HCT116 (cell line): Measurements from ENCODE around the gene NCAPD3. TPM values are rescaled to one million over a fixed set of nuclear protein-coding genes. Genes with fewer than 3 reads are reported as not detected.

Experiments used
- ATAC-seq: fragments of 200-7000 bp; cut with Tn5 transposase; 2 replicates; pipeline ENCODE4 v1.9.1; 2020; ENCODE audit warnings: mild to moderate bottlenecking, moderate library complexity
- BruUV-seq: library from RNA; stranded (reverse); fragments of 400-500 nt; replicated peaks from 2 replicates; lab custom pipeline; 2021; lab: Mats Ljungman, UMichigan
- CTCF ChIA-PET: fragments of 300-600 bp; sonication (Branson Sonifier 250); formaldehyde crosslinking; loops from one replicate; lab custom pipeline; 2021; ENCODE audit warnings: antibody characterized with exemption; lab: Charles Lee
- POLR2A ChIA-PET: fragments of 300-600, 350-600 bp; sonication (Branson Sonifier 250); formaldehyde crosslinking; loops from one replicate; lab custom pipeline; 2021; ENCODE audit warnings: antibody characterized with exemption; lab: Charles Lee
- RAD21 ChIA-PET, 2 experiments: fragments of 300-600 bp; sonication (Branson Sonifier 250); formaldehyde crosslinking; loops; one replicate each; lab custom pipeline; 2023; ENCODE audit warnings: low total read pairs in 2 of 2; ENCODE audit not compliant: uncharacterized antibody in 2 of 2, unreplicated experiment in 2 of 2, low non-redundant PET in 1 of 2; lab: Charles Lee
- DNase-seq: peaks from one replicate; pipeline ENCODE4 v3.0.0-alpha.2; 2010; ENCODE audit warnings: low read depth, low spot score
- H2AFZ ChIP-seq: fragments of 200-600 bp; shearing (Covaris generic), sonication (generic); 2 replicates; pipeline ENCODE4 v1.6.1; 2017; ENCODE audit warnings: low read depth, mixed run types, mixed read lengths, antibody characterized with exemption, low read length; ENCODE audit not compliant: poor library complexity, severe bottlenecking
- H3K27ac ChIP-seq: 2 replicates; pipeline ENCODE4 v1.5.1; 2012; ENCODE audit warnings: low read depth, low read length
- H3K27me3 ChIP-seq: fragments of 200-600 bp; sonication (generic); 2 replicates; pipeline ENCODE4 v1.6.1; 2016; ENCODE audit warnings: mixed run types, low read length, mixed read lengths; ENCODE audit not compliant: insufficient read depth
- H3K36me3 ChIP-seq, 2 experiments: fragments of 200-500 bp in 1 of 2; fragments of 200-600 bp in 1 of 2; sonication (Bioruptor generic) in 1 of 2; sonication (generic) in 1 of 2; 2 replicates each; pipeline versions ENCODE4 v1.5.1 to v1.6.1; 2014 to 2016; ENCODE audit warnings: low read length in 2 of 2, inconsistent platforms in 1 of 2, mixed read lengths in 1 of 2, mixed run types in 1 of 2; ENCODE audit not compliant: insufficient read depth in 2 of 2, control insufficient read depth in 1 of 2
- H3K4me1 ChIP-seq, 2 experiments: fragments of 200-600 bp in 1 of 2; sonication (generic) in 1 of 2; 2 replicates each; pipeline versions ENCODE4 v1.5.1 to v1.6.1; 2012 to 2017; ENCODE audit warnings: low read length in 2 of 2, inconsistent platforms in 1 of 2, mild to moderate bottlenecking in 1 of 2, mixed read lengths in 1 of 2, mixed run types in 1 of 2, moderate library complexity in 1 of 2; ENCODE audit not compliant: insufficient read depth in 2 of 2, control insufficient read depth in 1 of 2
- H3K4me2 ChIP-seq: fragments of 200-600 bp; sonication (generic); 2 replicates; pipeline ENCODE4 v1.6.1; 2017; ENCODE audit warnings: mixed run types, low read length, mixed read lengths
- H3K4me3 ChIP-seq, 2 experiments: fragments of 200-600 bp in 1 of 2; sonication (generic) in 1 of 2; replicated peaks in 1 of 2; 2 replicates each; pipeline ENCODE4 v1.5.1; 2011 to 2016; ENCODE audit warnings: low read length in 2 of 2, control low read depth in 1 of 2, low read depth in 1 of 2, mild to moderate bottlenecking in 1 of 2, mixed read lengths in 1 of 2, mixed run types in 1 of 2
- H3K79me2 ChIP-seq: fragments of 200-600 bp; sonication (generic); 2 replicates; pipeline ENCODE4 v1.6.1; 2017; ENCODE audit warnings: mild to moderate bottlenecking, mixed run types, low read length, moderate library complexity, mixed read lengths; ENCODE audit not compliant: insufficient read depth
- H3K9ac ChIP-seq: fragments of 200-600 bp; sonication (generic); 2 replicates; pipeline ENCODE4 v1.6.1; 2016; ENCODE audit warnings: low read length, mixed read lengths
- H3K9me2 ChIP-seq: fragments of 200-600 bp; sonication (generic), shearing (Covaris generic); 2 replicates; pipeline ENCODE4 v1.6.1; 2017; ENCODE audit warnings: mixed run types, mild to moderate bottlenecking, moderate library complexity; ENCODE audit not compliant: insufficient read depth
- H3K9me3 ChIP-seq, 2 experiments: fragments of 200-500 bp in 1 of 2; fragments of 200-600 bp in 1 of 2; sonication (Bioruptor generic) in 1 of 2; sonication (generic) in 1 of 2; 2 replicates each; pipeline ENCODE4 v1.6.1; 2014 to 2017; ENCODE audit warnings: low read length in 2 of 2, mixed read lengths in 2 of 2, inconsistent platforms in 1 of 2, low read depth in 1 of 2, mild to moderate bottlenecking in 1 of 2, mixed run types in 1 of 2, moderate library complexity in 1 of 2; ENCODE audit not compliant: control insufficient read depth in 1 of 2, insufficient read depth in 1 of 2
- H4K20me1 ChIP-seq: fragments of 200-600 bp; sonication (generic), shearing (Covaris generic); 2 replicates; pipeline ENCODE4 v1.6.1; 2017; ENCODE audit warnings: mixed run types, mild to moderate bottlenecking, moderate library complexity; ENCODE audit not compliant: insufficient read depth
- CEBPB ChIP-seq: IDR thresholded peaks from 2 replicates; pipeline ENCODE4 v1.6.1; 2012; ENCODE audit warnings: low read depth
- EZH2 ChIP-seq: fragments of 200-600 bp; sonication (generic); IDR thresholded peaks from 2 replicates; pipeline ENCODE4 v1.6.1; 2017; ENCODE audit warnings: antibody characterized with exemption, mixed run types
- POLR2AphosphoS5 ChIP-seq: IDR thresholded peaks from 2 replicates; pipeline ENCODE4 v1.6.1; 2011; ENCODE audit warnings: mild to moderate bottlenecking, low read depth, low read length, moderate library complexity
- SIN3A ChIP-seq: IDR thresholded peaks from 2 replicates; pipeline ENCODE4 v1.6.1; 2012; ENCODE audit warnings: low read depth
- SP1 ChIP-seq: IDR thresholded peaks from 2 replicates; pipeline ENCODE4 v1.6.1; 2012; ENCODE audit warnings: low read depth
- YY1 ChIP-seq: IDR thresholded peaks from 2 replicates; pipeline ENCODE4 v1.6.1; 2011; ENCODE audit warnings: low read length, low read depth, moderate library complexity, mild to moderate bottlenecking; ENCODE audit not compliant: insufficient replicate concordance; ENCODE audit errors: extremely low read depth
- intact Hi-C: fragments of 100-400 bp; cut with micrococcal nuclease; formaldehyde crosslinking; loops from 2 replicates; pipeline ENCODE4 v1.10.0; 2022
- total RNA-seq: library from RNA; stranded (reverse); gene quantifications from one replicate; pipeline ENCODE4 v1.2.1, GENCODE V29; 2021; ENCODE audit not compliant: unreplicated experiment
- TF ChIP-seq, protein P1 (sequence below), 3 experiments: fragments of 200-600 bp in 1 of 3; sonication (generic) in 1 of 3; IDR thresholded peaks in 2 of 3; conservative IDR thresholded peaks in 1 of 3; 2 replicates each; pipeline ENCODE4 v1.5.1; 2012 to 2017; ENCODE audit warnings: low read depth in 2 of 3, low read length in 2 of 3, antibody characterized with exemption in 1 of 3, borderline replicate concordance in 1 of 3, control low read depth in 1 of 3, mild to moderate bottlenecking in 1 of 3, mixed read lengths in 1 of 3, mixed run types in 1 of 3, moderate library complexity in 1 of 3; ENCODE audit not compliant: insufficient read depth in 1 of 3
- TF ChIP-seq, protein P2 (sequence below): IDR thresholded peaks from 2 replicates; pipeline ENCODE4 v1.6.1; 2012
- TF ChIP-seq, protein P3 (sequence below): IDR thresholded peaks from 2 replicates; pipeline ENCODE4 v1.6.1; 2012

The NCAPD3 gene
- total RNA-seq, 1 experiment from 2014 or later = 71.0 TPM

DNA sequence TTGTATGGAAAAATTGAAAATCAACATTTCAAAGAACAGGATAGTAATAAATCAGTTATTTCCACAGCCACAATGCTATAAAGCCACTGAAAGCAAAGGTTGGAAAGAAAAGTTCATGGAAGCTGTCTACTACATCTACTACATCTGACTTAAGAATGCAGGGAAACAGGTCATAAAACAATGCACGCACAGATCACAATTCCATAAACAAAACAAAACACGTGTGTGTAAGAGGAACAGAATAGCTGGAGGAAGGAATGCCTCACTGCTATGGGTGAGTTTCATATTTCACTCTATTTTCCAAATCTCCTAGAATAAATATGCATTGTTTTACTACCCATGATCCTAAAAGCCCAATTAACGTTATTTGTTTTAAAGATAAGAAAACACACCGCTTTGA is 66.3 kb downstream of the NCAPD3 start:
- no peaks in the 10 kb centered on the region for H3K27me3 ChIP-seq
- no peaks in the 10 kb centered on the region for H3K4me1 ChIP-seq
- DNase-seq = no peak
- CTCF ChIA-PET = no interaction called here
- POLR2A ChIA-PET = no interaction called here
- RAD21 ChIA-PET = no interaction called here
- intact Hi-C loops = no loop called here
- H3K4me2 ChIP-seq = no peak overlapping the region
- no TSS peak for BruUV-seq
- peaks cover 36 to 76% of the 10 kb centered on the region in 2 experiments; a peak in 3 of 4 replicates for H3K36me3 ChIP-seq
- no peaks in the 10 kb centered on the region for H4K20me1 ChIP-seq
- H3K27ac ChIP-seq = no peak overlapping the region
- no peaks in the 10 kb centered on the region for H3K9me3 ChIP-seq
- H3K79me2 ChIP-seq = no peaks in the 10 kb centered on the region
- no peak overlapping the region for H3K9ac ChIP-seq
- no peaks in the 10 kb centered on the region for H3K9me2 ChIP-seq
- H3K4me3 ChIP-seq = no peak overlapping the region
- TF ChIP-seq EZH2 = no peak
- TF ChIP-seq POLR2AphosphoS5 = no peak
- TF ChIP-seq, protein P1, sequence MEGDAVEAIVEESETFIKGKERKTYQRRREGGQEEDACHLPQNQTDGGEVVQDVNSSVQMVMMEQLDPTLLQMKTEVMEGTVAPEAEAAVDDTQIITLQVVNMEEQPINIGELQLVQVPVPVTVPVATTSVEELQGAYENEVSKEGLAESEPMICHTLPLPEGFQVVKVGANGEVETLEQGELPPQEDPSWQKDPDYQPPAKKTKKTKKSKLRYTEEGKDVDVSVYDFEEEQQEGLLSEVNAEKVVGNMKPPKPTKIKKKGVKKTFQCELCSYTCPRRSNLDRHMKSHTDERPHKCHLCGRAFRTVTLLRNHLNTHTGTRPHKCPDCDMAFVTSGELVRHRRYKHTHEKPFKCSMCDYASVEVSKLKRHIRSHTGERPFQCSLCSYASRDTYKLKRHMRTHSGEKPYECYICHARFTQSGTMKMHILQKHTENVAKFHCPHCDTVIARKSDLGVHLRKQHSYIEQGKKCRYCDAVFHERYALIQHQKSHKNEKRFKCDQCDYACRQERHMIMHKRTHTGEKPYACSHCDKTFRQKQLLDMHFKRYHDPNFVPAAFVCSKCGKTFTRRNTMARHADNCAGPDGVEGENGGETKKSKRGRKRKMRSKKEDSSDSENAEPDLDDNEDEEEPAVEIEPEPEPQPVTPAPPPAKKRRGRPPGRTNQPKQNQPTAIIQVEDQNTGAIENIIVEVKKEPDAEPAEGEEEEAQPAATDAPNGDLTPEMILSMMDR (IDR thresholded peaks at IDR 0.05 in 2 of 3, conservative IDR thresholded peaks at IDR 0.05 in 1 of 3; ENCODE audit: borderline replicate concordance in 1 of 3, insufficient read depth in 1 of 3, low read depth in 2 of 3, low read length in 2 of 3) = no peak
- TF ChIP-seq SIN3A = no peak
- no peak for TF ChIP-seq CEBPB
- TF ChIP-seq YY1 = no peak
- TF ChIP-seq, protein P2, sequence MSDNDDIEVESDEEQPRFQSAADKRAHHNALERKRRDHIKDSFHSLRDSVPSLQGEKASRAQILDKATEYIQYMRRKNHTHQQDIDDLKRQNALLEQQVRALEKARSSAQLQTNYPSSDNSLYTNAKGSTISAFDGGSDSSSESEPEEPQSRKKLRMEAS = no peak
- no peak for TF ChIP-seq SP1
- TF ChIP-seq, protein P3, sequence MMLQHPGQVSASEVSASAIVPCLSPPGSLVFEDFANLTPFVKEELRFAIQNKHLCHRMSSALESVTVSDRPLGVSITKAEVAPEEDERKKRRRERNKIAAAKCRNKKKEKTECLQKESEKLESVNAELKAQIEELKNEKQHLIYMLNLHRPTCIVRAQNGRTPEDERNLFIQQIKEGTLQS = no peak
- H2AFZ ChIP-seq = no peak overlapping the region
- no peak for ATAC-seq
